Measurements from ENCODE around the gene USP31.
"Not testable (repeated sequence)": the region's sequence is repeated elsewhere in the genome, so short reads cannot be mapped to it uniquely, and the experiment has no call there.

Gene USP31

DNA sequence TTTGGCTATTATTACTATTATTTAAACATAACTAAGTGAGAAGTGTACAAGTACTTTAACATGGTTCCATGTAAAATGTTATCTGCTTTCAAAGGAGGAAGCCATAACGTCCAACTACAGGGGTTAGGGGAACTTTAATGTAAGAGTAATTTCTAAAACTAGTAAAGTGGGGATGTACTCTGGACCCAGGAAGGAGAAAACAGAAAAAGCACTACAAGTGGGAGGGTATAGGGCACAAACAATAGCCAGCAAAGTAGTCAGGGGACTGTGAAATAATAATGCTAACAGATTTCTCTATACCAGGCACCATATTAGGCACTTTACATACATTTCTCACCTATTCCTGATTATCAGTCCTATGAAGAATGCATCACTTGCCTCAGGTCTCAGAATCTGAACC lies 19.6 kb downstream of the USP31 start:
- no peak for DNase-seq

GRCh38 chr16:23128056-23128455 lies 21.2 kb downstream of the USP31 start:
- DNase-seq = no peak

DNA sequence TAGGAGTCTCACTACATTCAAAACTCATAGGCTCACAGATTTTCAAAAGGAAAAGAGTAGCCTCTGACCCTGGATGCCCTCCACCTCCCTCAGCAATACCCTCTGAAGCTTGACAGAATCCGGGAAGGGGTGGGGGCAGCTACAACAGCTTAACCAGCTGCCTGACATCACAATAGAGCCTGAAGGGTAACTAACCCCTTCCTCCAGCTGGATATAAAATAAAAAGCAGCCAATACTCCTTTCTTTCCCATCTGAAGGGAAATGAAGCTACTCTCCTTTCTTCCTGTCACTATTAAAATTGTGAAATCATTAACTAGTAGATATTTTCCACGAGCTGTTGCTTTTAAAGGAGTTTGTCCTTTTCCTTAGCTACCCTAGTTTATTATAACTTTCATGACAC lies 24.0 kb downstream of the USP31 start:
- no peak for DNase-seq

- no peak for DNase-seq
Measured at GRCh38 chr16:23124315-23124714, 24.9 kb downstream of the USP31 start.

DNA sequence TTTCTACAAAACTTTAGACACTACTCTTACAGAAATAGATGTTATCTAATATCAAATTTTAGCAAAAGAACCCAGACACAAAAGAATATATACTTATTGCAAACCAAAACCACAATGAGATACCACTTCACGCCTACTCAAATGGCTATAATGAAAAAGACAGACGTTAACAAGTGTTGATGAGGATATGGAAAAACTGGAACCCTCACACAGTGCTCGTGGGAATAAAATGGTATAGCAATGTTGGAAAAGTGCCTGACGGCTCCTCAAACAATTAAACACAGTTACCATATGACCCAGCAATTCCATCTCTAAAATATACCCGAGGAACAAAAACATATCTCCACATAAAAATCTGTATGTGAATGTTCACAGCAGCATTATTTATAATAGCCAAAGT lies 27.1 kb downstream of the USP31 start:
- DNase-seq = no peak

GRCh38 chr16:23121024-23121423 lies 28.2 kb downstream of the USP31 start:
- no peak for DNase-seq

GRCh38 chr16:23120562-23120961 lies 28.7 kb downstream of the USP31 start:
- DNase-seq = no peak

GRCh38 chr16:23119570-23119969 lies 29.7 kb downstream of the USP31 start:
- no peak for DNase-seq

DNA sequence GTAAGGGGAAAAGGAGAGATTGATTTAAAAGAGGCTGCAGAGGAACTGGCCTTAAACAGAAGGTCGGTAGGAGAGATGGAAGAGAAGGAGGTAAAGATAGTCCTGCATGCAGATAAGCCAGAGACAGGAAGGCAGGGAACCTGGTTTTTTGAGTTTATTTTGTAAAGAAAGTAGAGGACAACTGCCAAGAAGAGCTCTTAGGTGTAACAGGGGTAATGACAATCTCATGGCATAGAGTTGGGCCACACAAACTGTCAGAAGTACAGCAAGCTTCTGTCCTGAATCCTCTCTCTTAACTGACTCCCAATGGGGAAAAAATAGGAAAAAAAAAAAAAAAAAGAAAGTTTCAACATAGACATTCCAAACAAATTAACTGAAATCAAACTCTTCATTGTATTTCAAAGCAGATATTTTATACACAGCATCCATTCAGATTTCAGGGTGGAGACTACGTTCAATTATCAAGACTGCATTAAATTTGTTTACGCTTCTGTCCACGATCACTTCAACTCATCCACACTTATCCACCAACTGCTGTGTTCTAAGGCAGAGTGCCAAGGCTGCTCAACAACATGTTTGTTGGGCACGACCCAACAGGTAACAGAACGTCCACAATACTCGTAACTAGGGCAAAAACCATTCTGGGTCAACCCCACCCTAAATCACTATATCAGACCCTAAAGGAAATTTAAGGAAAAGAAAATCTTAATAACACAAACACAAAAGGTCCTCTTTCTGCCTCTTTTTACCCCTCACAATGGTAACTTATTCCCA lies 34.9 kb downstream of the USP31 start:
- DNase-seq = no peak

- no peak for DNase-seq
Measured at GRCh38 chr16:23113185-23113584, 36.1 kb downstream of the USP31 start.

DNA sequence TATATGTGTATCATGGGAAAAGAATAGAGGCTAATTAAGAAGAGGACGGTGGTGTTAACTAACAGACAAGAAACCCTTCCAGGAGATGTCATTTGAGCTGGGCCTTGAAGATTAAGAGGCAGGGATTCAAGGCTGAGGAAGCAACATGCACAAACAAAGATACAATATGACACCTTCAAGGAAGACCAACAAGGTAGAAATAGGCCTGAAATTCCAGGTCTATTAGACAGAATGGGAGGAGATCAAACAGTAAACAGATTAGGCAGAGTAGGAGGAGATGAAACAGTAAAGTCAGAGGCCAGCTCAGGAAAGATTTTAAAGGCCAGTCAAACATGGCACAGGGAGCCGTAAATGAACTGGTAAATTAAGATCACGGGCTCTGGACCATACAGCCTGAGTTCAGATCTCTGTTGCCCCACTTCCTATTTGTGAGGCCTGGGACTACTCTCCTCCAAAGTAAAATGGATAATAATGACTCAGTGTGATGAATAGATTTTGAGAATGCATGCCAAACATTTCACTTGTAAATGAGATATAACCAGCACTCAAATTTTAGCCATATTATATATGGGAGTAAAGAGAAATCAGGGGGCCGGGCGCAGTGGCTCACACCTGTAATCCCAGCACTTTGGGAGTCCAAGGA lies 38.9 kb downstream of the USP31 start:
- DNase-seq = no peak

GRCh38 chr16:23107936-23108335 lies 41.3 kb downstream of the USP31 start:
- DNase-seq = no peak

DNA sequence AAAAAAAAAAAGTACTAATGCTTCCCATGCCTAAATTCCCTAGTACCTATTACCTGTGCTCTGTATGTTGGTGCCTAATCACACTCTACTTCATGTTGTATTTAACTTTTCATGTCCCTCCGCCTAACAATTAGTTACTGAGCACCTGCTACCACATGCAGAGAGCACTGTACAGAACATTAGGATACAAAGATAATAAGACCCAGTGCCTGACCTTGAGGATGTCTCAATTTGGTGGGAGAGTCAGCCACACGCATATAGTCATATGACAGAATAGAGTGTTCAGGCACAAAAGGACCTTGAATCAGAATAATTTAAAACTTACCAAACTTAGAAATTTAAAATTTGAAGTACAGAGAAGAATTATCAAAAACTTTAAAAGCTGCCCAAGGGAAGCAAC lies 42.1 kb downstream of the USP31 start:
- DNase-seq = no peak

GRCh38 chr16:23105309-23105708 lies 43.9 kb downstream of the USP31 start:
- DNase-seq = no peak

- DNase-seq = no peak
Measured at GRCh38 chr16:23104032-23104955, 45.0 kb downstream of the USP31 start.

GRCh38 chr16:23103603-23104002 lies 45.6 kb downstream of the USP31 start:
- DNase-seq = no peak

GRCh38 chr16:23101012-23101550 lies 48.2 kb downstream of the USP31 start:
- DNase-seq = no peak

DNA sequence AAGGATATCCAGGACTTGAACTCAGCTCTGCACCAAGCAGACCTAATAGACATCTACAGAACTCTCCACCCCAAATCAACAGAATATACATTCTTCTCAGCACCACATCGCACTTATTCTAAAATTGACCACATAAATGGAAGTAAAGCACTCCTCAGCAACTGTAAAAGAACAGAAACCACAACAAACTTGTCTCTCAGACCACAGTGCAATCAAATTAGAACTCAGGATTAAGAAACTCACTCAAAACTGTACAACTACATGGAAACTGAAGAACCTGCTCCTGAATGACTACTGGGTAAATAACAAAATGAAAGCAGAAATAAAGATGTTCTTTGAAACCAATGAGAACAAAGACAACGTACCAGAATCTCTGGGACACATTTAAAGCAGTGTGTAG lies 52.8 kb downstream of the USP31 start:
- DNase-seq = not testable (repeated sequence)

- DNase-seq = not testable (repeated sequence)
Measured at GRCh38 chr16:23094136-23094535, 55.1 kb downstream of the USP31 start.

DNA sequence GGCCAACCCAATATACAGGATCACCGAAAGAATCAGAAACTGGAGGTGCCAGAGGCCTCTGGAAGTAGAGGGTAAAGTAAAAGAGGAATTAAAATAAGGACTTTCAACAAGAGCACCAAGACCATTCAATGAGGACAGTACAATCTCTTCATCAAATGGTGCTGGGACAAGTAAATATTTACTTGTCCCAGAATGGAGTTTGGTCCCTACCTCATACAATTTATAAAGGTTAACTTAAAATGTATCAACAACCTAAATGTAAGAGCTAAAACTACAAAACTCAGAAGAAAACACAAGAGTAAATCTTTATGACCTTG lies 56.5 kb downstream of the USP31 start:
- DNase-seq = no peak

DNA sequence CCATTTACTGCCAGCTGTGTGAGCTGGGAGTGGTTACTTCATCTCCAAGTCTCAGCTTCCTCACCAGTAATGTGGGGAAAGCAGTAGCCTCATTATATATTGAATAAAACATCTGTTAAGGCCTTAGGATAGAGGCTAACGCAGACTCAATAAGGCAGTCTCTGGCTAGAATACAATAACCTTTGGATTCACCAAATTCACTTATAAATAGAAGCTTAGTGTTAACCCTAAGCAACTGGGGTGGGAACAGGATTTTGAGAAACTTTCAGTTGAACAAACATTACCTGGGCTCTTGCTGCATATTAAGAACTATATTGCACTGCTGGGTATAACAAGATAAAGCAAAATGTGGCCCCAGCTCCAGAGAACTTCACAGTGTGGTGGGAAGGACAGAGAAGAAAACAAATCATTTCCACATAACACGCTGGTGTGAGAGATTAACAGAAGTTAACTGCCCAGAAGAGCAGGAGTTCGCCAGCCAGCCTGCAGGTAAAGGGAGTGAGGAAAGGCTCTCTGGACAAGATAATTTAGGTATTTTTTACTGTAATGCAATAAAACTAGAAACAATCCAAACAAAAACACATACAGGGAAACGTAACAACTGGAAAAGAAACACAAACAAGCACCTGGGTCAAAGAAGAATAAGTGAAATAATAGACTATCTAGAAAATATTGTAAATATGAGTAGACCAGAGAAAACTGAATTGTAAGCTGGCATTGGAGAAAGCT lies 57.0 kb downstream of the USP31 start:
- no peak for DNase-seq

DNA sequence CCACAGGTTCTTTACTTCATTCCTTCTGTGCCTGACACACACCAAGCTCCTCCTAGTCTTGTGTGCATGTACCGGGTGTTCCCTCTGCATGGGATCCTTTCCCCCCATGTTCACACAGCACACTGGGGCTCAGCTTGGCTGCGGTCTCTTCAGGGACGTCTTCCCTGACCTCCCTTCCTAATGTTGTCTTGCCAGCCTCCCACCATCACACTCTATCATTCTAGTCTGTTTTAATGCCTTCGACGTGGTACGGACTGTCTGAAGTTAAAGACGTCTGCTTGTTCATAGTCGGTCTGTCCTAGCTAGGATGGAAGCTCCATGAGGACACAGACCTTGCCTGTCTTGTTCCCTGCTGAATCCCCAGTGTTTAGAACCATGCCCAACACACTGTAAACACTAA lies 60.1 kb downstream of the USP31 start:
- no peak for DNase-seq

GRCh38 chr16:23088018-23088417 lies 61.2 kb downstream of the USP31 start:
- DNase-seq = no peak

All from CD4-positive, alpha-beta T cell treated with Interferon gamma for 1 hour (primary cell).